GM18511 (cell line): ENCODE data around the gene BCL3.
"Not testable (repeated sequence)": the region's sequence is repeated elsewhere in the genome, so short reads cannot be mapped to it uniquely, and the experiment has no call there.

Experiments used
- ATAC-seq: cut with Tn5 transposase; IDR thresholded peaks from one replicate; pipeline ENCODE4 v1.9.1; 2021; ENCODE audit warnings: mild to moderate bottlenecking, moderate library complexity; ENCODE audit not compliant: unreplicated experiment

BCL3 gene

GRCh38 chr19:44748426-44749254 is at the start of gene BCL3:
Gene BCL3, plus strand, starts transcription at chr19:44748708. Its CDS starts 83 bp downstream, at chr19:44748791.
- ATAC-seq = peak; percentile 38

GRCh38 chr19:44700547-44700946 is 48.0 kb upstream of the BCL3 start:
- ATAC-seq = no peak

- ATAC-seq = no peak
Observed at GRCh38 chr19:44701228-44701627, 47.3 kb upstream of the BCL3 start.

- ATAC-seq = no peak
Observed at GRCh38 chr19:44702551-44703176, 45.8 kb upstream of the BCL3 start.

GRCh38 chr19:44703336-44704078 is 45.0 kb upstream of the BCL3 start:
- ATAC-seq = no peak

GRCh38 chr19:44704982-44705381 is 43.5 kb upstream of the BCL3 start:
- ATAC-seq = no peak

GRCh38 chr19:44705502-44706010 is 43.0 kb upstream of the BCL3 start:
- ATAC-seq = no peak

GRCh38 chr19:44706506-44707236 is 41.8 kb upstream of the BCL3 start:
- ATAC-seq = no peak

- ATAC-seq = no peak
Observed at GRCh38 chr19:44707794-44708193, 40.7 kb upstream of the BCL3 start.

- no peak for ATAC-seq
Observed at GRCh38 chr19:44708940-44709339, 39.6 kb upstream of the BCL3 start.

- ATAC-seq = not testable (repeated sequence)
Observed at GRCh38 chr19:44709434-44710266, 38.9 kb upstream of the BCL3 start.

- ATAC-seq = no peak
Observed at GRCh38 chr19:44710483-44710882, 38.0 kb upstream of the BCL3 start.

GRCh38 chr19:44712864-44713515 is 35.5 kb upstream of the BCL3 start:
- no peak for ATAC-seq

- ATAC-seq = no peak
Observed at GRCh38 chr19:44714597-44715169, 33.8 kb upstream of the BCL3 start.

GRCh38 chr19:44717603-44718002 is 30.9 kb upstream of the BCL3 start:
- no peak for ATAC-seq

GRCh38 chr19:44718441-44719261 is 29.9 kb upstream of the BCL3 start:
- ATAC-seq = no peak

- no peak for ATAC-seq
Observed at GRCh38 chr19:44719262-44719701, 29.2 kb upstream of the BCL3 start.

GRCh38 chr19:44720396-44720795 is 28.1 kb upstream of the BCL3 start:
- ATAC-seq = not testable (repeated sequence)
